Measurements from ENCODE around the gene SLC19A3. TPM values are rescaled to one million over a fixed set of nuclear protein-coding genes. Genes with fewer than 3 reads are reported as not detected.

SLC19A3 gene
- under 0.01 and 0.15 TPM in 2 replicates for total RNA-seq

DNA sequence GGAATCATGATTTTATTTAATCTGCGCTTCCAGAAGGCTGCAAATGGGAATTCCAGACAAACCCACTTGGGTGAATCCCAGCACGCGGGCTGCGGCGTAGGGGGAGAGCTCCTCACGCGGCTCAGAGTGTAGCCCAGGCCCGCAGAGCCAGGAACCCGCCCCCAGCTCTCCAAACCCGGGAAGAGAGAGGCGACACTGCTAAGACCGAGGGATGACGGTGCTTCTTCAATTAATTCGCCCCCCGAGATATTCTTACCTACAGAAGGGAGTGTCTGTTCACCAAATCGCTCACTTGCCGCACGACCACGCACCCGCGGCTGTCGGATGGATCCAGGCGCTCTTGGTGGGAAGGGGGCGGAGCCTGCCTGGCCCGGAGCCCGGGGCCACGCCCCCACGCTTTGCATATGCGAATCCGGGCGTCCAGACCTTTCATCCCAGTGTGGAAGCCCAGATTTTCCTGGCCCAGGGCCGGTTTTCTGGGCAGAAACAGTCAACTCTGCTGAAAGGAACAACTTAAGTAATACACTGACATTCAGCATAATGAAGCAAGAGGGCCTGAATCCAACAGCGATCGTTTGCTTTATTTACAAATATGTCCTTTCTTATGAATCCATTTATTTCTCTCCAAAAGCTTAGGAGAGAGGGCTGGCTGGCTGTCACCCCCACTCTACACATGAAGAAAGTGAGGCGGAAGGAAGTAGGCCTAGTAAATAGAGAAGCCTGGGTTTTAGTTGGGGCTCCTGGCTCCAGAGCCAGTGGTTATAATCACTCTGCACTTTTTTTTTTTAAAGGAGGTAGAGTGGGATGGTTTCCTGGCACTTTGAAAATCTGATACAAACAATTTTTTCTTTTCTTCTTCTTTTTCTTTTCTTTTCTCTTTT is at the start of gene SLC19A3:
Gene SLC19A3, minus strand, starts transcription at position 342 of the 881 bp plus-strand sequence. CDS start 15,710 bp downstream, outside the sequence.

DNA sequence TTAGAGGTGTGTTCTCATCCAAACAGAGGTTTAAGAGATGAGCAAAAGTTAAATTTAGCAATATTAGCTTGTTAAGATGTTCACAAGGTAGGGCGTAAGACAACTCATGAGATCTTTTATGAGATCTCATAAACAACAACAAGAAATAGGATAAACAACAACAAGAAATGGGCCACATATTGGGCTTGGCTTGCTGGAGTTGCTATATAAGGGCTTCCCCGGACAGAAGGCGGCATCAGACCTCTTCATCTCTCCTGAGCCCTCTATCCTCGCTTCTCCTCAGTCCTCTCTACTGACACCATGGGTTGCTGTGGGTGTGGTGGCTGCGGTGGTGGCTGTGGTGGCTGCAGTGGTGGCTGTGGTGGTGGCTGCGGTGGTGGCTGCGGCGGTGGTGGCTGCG is 27.8 kb upstream of the SLC19A3 start, which contains the start of gene SCYGR8:
Gene SCYGR8, plus strand, starts transcription at position 301 of the 400 bp plus-strand sequence. Its CDS starts 0 bp downstream, at position 301.

GRCh38 chr2:227728035-227728434 is 10.2 kb upstream of the SLC19A3 start, which contains the start of gene SCYGR7:
SCYGR7 (plus strand) TSS chr2:227728335; CDS start chr2:227728335, 0 bp downstream.

GRCh38 chr2:227724394-227725039 is 6.7 kb upstream of the SLC19A3 start, which contains the start of gene SCYGR6:
SCYGR6 (minus strand) TSS chr2:227724757; CDS start chr2:227724757, 0 bp downstream.

DNA sequence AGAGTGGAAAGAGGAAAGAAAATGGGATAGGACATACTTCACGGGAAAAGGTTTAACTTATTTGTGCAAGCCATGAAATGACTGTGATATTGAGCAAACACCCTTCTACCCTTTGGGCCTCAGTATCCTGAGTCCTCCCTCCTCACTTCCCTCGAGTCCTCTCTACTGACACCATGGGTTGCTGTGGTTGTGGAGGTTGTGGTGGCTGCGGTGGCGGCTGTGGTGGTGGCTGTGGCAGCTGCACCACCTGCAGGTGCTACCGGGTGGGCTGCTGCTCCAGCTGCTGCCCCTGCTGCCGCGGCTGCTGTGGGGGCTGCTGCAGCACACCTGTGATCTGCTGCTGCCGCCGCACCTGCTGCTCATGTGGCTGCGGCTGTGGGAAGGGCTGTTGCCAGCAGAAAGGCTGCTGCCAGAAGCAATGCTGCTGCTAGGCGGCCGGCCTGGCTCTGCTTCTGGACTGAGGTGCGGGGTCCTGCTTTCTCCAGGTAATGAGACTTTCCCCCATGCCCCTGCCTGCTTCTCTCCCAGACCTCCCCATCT is 51.1 kb downstream of the SLC19A3 start, which contains the start of gene SCYGR5:
Gene SCYGR5, plus strand, starts transcription at position 174 of the 540 bp plus-strand sequence. Its CDS starts 0 bp downstream, at position 174.

Other genes with a start within 250 kb of the SLC19A3 start
- 41.3 and 43.6 TPM in 2 replicates for gene AGFG1, start 245.9 kb downstream of the SLC19A3 start, total RNA-seq
- not detected in 2 replicates for gene SCYGR2, start 119.1 kb downstream of the SLC19A3 start, total RNA-seq
- gene SCYGR3, start 103.2 kb downstream of the SLC19A3 start, total RNA-seq: not detected in 2 replicates
- not detected in 2 replicates for gene SCYGR4, start 100.5 kb downstream of the SLC19A3 start, total RNA-seq
- not detected in 2 replicates for gene SCYGR5, start 51.2 kb downstream of the SLC19A3 start, total RNA-seq
- not detected in 2 replicates for gene SCYGR6, start 6.7 kb upstream of the SLC19A3 start, total RNA-seq
- gene SCYGR7, start 10.3 kb upstream of the SLC19A3 start, total RNA-seq: not detected in 2 replicates
- not detected in 2 replicates for gene SCYGR8, start 27.9 kb upstream of the SLC19A3 start, total RNA-seq
- 0.65 TPM in 1 of 2 replicates, not detected in the other for gene CCL20, start 95.8 kb upstream of the SLC19A3 start, total RNA-seq
- 13.1 and 17.5 TPM in 2 replicates for gene DAW1, start 153.6 kb upstream of the SLC19A3 start, total RNA-seq

Data from epithelial cell of umbilical artery (primary cell).